ENCODE results near the gene ARGLU1.

The ARGLU1 gene

DNA sequence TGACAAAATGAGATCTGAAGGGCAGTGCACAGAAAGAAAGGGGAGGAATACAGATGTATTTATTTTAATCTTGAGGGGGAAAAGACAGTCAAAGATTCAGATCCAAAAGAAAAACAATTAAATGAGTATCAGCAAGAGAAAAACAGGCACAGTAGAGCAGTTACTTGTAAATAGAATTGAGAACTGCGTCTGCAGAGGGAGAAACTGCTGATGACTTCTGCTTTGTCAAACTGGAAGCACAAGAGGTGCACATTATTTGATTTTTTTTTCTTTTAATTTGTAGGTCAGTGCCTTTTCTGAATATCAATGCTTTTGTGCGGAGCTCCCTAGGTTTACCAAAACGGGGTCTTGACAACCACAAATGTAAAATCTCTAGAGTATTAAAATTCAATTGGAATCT is 69.8 kb downstream of the ARGLU1 start:
- no peak for DNase-seq

- no peak for DNase-seq
Observed at GRCh38 chr13:106497079-106497478, 70.9 kb downstream of the ARGLU1 start.

DNA sequence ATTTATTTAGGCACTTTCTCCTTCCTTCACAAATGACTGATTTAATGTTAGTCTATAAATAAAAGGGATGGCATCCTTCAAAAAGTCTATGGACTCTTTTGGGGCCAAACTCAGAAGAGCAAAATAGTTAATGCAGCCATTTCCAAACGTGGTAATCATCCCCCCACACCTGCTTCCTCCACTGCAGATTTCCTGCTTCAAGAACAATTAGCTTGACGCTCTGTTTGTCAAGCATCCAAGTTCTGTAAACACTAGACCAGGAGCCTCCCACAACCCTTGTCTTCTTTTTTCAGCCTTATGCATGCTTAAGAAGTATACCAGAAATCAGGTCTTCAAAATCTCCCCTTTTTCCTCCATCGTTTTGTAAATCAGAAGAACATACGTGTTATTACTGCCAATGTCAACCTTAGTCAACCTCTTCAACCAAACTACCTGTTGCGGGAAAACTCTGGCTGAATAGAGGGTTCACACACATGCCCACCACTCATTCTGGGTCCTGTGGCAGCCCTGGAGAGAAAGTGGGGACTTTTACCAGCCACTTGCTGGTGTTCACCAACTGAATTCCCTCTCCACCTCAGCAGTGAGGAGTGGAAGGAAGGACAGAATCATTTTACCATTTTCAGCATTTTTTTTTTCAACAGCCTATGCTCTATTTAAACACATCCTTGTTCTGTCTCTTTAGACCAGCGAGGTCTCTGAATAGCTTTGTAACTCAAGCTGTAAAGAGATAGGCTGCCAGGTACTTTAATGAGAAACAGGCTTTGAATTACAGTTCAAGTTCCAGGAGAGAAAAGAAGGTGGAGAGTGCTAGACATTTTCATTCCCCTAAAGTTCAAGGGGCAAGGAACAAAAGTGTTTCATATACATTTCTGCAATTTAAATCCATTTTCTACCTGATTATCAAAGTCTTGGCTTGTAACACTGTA is 71.6 kb downstream of the ARGLU1 start:
- DNase-seq: peak in 1 of 2 experiments; percentile 30

GRCh38 chr13:106494936-106495335 is 73.0 kb downstream of the ARGLU1 start:
- DNase-seq: no peak

- no peak for DNase-seq
Observed at GRCh38 chr13:106494506-106494905, 73.4 kb downstream of the ARGLU1 start.

DNA sequence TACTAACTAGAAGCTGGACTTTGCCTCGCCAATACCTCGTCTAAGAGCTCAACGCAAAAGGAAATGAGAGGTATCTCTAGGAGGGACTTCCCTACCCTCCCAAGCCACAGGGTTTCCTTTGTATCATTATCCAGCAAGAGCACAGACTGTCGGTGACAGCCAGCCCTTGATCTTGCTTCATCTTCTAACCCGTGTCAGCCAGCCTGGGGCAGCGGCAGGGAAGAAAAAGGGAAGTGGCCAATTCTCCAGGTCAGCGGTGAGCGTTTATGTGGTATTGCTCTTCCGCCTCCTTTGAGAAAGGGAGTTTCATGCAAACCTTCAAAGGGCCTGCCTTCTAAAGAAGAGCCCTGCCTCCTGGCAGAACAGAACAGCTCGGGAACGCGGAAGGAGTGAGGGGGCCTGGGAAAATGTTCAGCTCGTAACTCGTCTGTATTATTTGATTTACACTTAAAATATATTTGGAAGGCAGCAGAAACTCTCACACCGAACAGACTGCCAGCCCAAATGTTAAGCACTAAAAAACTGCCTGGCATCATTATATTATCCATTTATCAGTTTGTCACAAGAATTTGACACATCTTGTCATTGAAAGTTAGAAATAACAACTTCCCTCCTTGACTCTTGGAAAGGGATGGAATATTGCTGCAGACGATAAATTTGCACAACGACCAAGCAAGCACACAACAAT is 74.3 kb downstream of the ARGLU1 start:
- DNase-seq: no peak

- no peak for DNase-seq
Observed at GRCh38 chr13:106492588-106493475, 75.1 kb downstream of the ARGLU1 start.

GRCh38 chr13:106491928-106492587 is 75.9 kb downstream of the ARGLU1 start:
- no peak for DNase-seq
